Astrocyte (in vitro differentiated cells and primary cell): ENCODE measurements around the gene PEX7. TPM values are rescaled to one million over a fixed set of nuclear protein-coding genes. Genes with fewer than 3 reads are reported as not detected.

Source experiments
- DNase-seq: peaks from one replicate; pipeline ENCODE4 v3.0.0-alpha.2; 2010; ENCODE audit warnings: low read depth
- FAIRE-seq: peaks from 2 replicates; lab custom pipeline; 2011; peaks lifted over from hg19 to GRCh38; lab: Jason Lieb, UNC
- H2AFZ ChIP-seq: 2 replicates; pipeline ENCODE4 v1.6.0; 2012; ENCODE audit warnings: low read depth, low read length, inconsistent platforms
- H3K27ac ChIP-seq: 2 replicates; pipeline ENCODE4 v1.5.1; 2011; ENCODE audit warnings: low read depth, low read length, inconsistent platforms
- H3K27me3 ChIP-seq: 2 replicates; pipeline ENCODE4 v1.6.0; 2011; ENCODE audit warnings: low read length, inconsistent platforms; ENCODE audit not compliant: insufficient read depth
- H3K36me3 ChIP-seq: 2 replicates; pipeline ENCODE4 v1.5.1; 2011; ENCODE audit warnings: low read length, inconsistent platforms; ENCODE audit not compliant: insufficient read depth
- H3K4me1 ChIP-seq: 2 replicates; pipeline ENCODE4 v1.5.1; 2011; ENCODE audit warnings: low read length, inconsistent platforms; ENCODE audit not compliant: insufficient read depth
- H3K4me2 ChIP-seq: 2 replicates; pipeline ENCODE4 v1.6.0; 2012; ENCODE audit warnings: low read length, inconsistent platforms
- H3K4me3 ChIP-seq: 2 replicates; pipeline ENCODE4 v1.5.1; 2011; ENCODE audit warnings: low read depth, mild to moderate bottlenecking, low read length, inconsistent platforms; ENCODE audit not compliant: insufficient read depth
- H3K79me2 ChIP-seq: 2 replicates; pipeline ENCODE4 v1.6.0; 2012; ENCODE audit warnings: mild to moderate bottlenecking, low read length, inconsistent platforms; ENCODE audit not compliant: insufficient read depth
- H3K9ac ChIP-seq: 2 replicates; pipeline ENCODE4 v1.6.0; 2012; ENCODE audit warnings: mild to moderate bottlenecking, low read length, inconsistent platforms
- H3K9me3 ChIP-seq: 2 replicates; pipeline ENCODE4 v1.5.1; 2012; ENCODE audit warnings: low read depth, mild to moderate bottlenecking, low read length, inconsistent platforms; ENCODE audit not compliant: insufficient read depth
- H4K20me1 ChIP-seq: 2 replicates; pipeline ENCODE4 v1.6.0; 2012; ENCODE audit warnings: low read length, inconsistent platforms; ENCODE audit not compliant: insufficient read depth
- H3K27ac Mint-ChIP-seq: one replicate; pipeline ENCODE4 v1.8.0; 2021; ENCODE audit warnings: mild to moderate bottlenecking, mixed read lengths; ENCODE audit not compliant: unreplicated experiment
- H3K27me3 Mint-ChIP-seq: one replicate; pipeline ENCODE4 v1.8.0; 2021; ENCODE audit warnings: low read depth, mixed read lengths; ENCODE audit not compliant: unreplicated experiment
- H3K36me3 Mint-ChIP-seq: one replicate; pipeline ENCODE4 v1.8.0; 2021; ENCODE audit warnings: low read depth, mixed read lengths; ENCODE audit not compliant: unreplicated experiment
- H3K4me1 Mint-ChIP-seq: one replicate; pipeline ENCODE4 v1.8.0; 2021; ENCODE audit warnings: low read depth, mixed read lengths; ENCODE audit not compliant: unreplicated experiment
- H3K4me3 Mint-ChIP-seq: one replicate; pipeline ENCODE4 v1.8.0; 2021; ENCODE audit warnings: mild to moderate bottlenecking, moderate library complexity, mixed read lengths; ENCODE audit not compliant: unreplicated experiment
- H3K9me3 Mint-ChIP-seq: one replicate; pipeline ENCODE4 v1.8.0; 2021; ENCODE audit warnings: mild to moderate bottlenecking, mixed read lengths; ENCODE audit not compliant: unreplicated experiment
- CTCF ChIP-seq: IDR thresholded peaks from 2 replicates; pipeline ENCODE4 v1.5.1; 2011; ENCODE audit warnings: low read depth, mild to moderate bottlenecking, inconsistent platforms, low read length, moderate library complexity; ENCODE audit not compliant: insufficient read depth
- EZH2 ChIP-seq: IDR thresholded peaks from 2 replicates; pipeline ENCODE4 v1.6.1; 2012; ENCODE audit warnings: mild to moderate bottlenecking, low read length, inconsistent platforms; ENCODE audit not compliant: insufficient read depth
- total RNA-seq: library from RNA; stranded (reverse); gene quantifications from 2 replicates; pipeline ENCODE4 v1.2.1, GENCODE V29; 2021

PEX7 gene
- total RNA-seq, 1 donor from 2014 or later: 4.8 TPM

- Histone ChIP-seq H2AFZ (no peak overlapping the region), H4K20me1 (no peaks in the 10 kb centered on the region), H3K4me1 (no peaks in the 10 kb centered on the region), H3K36me3 (no peaks in the 10 kb centered on the region), H3K4me2 (no peak overlapping the region), H3K79me2 (no peaks in the 10 kb centered on the region), H3K27ac (no peak overlapping the region), H3K9ac (no peak overlapping the region), H3K9me3 (no peaks in the 10 kb centered on the region), H3K27me3 (no peaks in the 10 kb centered on the region), H3K4me3 (no peak overlapping the region)
- Mint-ChIP-seq H3K36me3 (no peaks in the 10 kb centered on the region), H3K9me3 (peaks cover 1% of the 10 kb centered on the region), H3K27me3 (no peaks in the 10 kb centered on the region), H3K4me3 (no peak overlapping the region), H3K4me1 (peaks cover 3% of the 10 kb centered on the region), H3K27ac (no peak overlapping the region)
- TF ChIP-seq EZH2 (no peak), CTCF (no peak)
- FAIRE-seq (no peak), DNase-seq (no peak)
These were observed 130.4 kb downstream of the PEX7 start for GRCh38 chr6:136952714-136953260.

- Mint-ChIP-seq H3K4me1 (peaks cover 3% of the 10 kb centered on the region), H3K27me3 (peaks cover 4% of the 10 kb centered on the region), H3K27ac (no peak overlapping the region), H3K4me3 (no peak overlapping the region), H3K36me3 (no peaks in the 10 kb centered on the region), H3K9me3 (no peaks in the 10 kb centered on the region)
- no peak overlapping the region for H3K27ac ChIP-seq
- H3K9ac ChIP-seq: no peak overlapping the region
- H2AFZ ChIP-seq: no peak overlapping the region
- TF ChIP-seq CTCF: no peak
- TF ChIP-seq EZH2: no peak
- no peak for FAIRE-seq
- H3K27me3 ChIP-seq: no peaks in the 10 kb centered on the region
- no peaks in the 10 kb centered on the region for H3K4me1 ChIP-seq
- H3K36me3 ChIP-seq: no peaks in the 10 kb centered on the region
- no peak overlapping the region for H3K4me2 ChIP-seq
- H3K79me2 ChIP-seq: no peaks in the 10 kb centered on the region
- H3K4me3 ChIP-seq: no peak overlapping the region
- H4K20me1 ChIP-seq: no peaks in the 10 kb centered on the region
- DNase-seq: no peak
- no peaks in the 10 kb centered on the region for H3K9me3 ChIP-seq
These were observed 132.7 kb downstream of the PEX7 start for GRCh38 chr6:136955123-136955522.
